ENCODE measurements around the gene NKX2-3.

NKX2-3 gene

DNA sequence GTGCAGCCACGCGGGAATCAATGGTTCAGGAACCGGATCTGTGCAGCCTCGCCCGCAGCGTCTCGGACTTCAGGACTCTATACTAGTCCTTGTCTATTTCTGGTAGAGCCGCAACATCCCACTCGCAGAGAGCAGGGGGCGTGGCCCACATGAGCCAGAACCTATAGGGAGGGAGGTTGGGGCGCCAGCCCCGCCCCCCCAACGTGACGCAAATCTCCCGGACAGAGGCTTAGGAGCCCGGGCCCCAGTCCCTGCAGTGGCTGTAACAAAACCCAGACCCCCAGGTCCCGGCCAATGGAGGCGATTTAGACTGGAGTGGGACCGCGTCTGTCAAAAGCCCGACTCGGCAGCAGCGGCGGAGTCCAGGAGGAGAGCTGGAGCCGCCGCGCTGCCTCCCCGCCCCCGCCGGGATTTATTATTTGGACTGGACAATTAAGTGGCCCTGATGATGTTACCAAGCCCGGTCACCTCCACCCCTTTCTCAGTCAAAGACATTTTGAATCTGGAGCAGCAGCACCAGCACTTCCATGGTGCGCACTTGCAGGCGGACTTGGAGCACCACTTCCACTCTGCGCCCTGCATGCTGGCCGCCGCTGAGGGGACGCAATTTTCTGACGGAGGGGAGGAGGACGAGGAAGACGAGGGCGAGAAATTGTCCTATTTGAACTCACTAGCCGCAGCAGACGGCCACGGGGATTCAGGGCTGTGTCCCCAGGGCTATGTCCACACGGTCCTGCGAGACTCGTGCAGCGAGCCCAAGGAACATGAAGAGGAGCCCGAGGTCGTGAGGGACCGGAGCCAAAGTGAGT lies at the start of gene NKX2-3:
Gene NKX2-3, plus strand, starts transcription at position 256 of the 809 bp plus-strand sequence. Its CDS starts 190 bp downstream, at position 446.
- Histone ChIP-seq H3K9me3 (ENCODE audit: control insufficient read depth in 2 of 2, low read length in 2 of 2) (no peaks in the 10 kb centered on the region), H3K4me3 (ENCODE audit: low read length in 2 of 2) (peak within 1 kb of the TSS in 1 of 2 donors; percentile 57), H3K27ac (ENCODE audit: low read length) (no peak within 1 kb of the TSS), H3K9ac (ENCODE audit: low read length in 2 of 2) (no peak within 1 kb of the TSS), H3K36me3 (ENCODE audit: control insufficient read depth in 2 of 2, insufficient read depth in 2 of 2, low read length in 2 of 2) (no peaks in the 10 kb centered on the region), H3K27me3 (ENCODE audit: control insufficient read depth in 1 of 2, insufficient read depth in 2 of 2, low read length in 2 of 2) (peaks cover 85 to 99% of the 10 kb centered on the region in 2 donors), H3K4me1 (ENCODE audit: control insufficient read depth, insufficient read depth, low read length) (peaks cover 42% of the 10 kb centered on the region)

DNA sequence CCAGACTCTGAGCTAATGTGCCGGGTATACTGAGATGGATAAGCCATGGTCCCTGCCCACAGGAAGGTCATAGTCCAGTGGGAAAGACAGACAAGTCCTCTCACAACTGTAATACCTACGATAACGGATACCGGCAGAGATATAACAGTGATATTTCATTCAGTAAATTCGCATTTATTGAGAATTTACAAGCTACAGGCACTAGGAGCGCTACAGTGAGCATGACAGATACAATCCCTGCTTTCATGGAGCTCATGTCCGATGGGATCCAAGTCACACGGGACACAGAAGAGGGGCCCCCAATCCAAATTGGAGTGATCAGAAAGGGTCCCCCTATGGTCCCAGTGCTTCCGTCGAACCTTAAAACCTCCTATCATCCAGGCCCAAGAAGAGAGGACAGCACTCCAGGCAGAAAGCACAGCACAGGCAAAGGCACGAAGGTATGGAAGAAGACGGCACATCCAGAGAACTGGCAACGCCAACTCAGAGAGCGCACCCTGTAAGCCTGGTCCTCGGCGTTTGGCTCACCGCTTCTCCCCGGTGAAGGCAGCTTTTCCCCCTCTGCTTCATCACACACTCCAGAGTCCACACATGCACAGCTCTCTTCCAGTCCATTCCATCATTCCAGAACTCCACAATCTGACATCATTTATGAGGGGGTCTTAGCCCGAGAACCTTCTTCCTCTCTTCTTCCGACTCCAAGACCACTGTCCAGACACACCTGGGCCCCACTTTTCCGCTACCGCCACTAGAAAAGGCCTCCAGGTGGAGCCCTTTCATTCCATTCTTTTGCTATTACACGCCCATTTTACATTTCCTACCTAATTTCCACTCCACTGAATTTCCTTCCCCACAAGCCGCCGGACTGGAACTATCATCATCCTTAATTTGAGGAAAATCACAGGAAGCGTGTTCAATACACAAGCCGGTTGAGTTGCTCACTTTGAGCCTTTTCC lies 47.8 kb upstream of the NKX2-3 start:
- Histone ChIP-seq H3K9ac (ENCODE audit: low read length in 2 of 2) (no peak overlapping the region), H3K27me3 (ENCODE audit: control insufficient read depth in 1 of 2, insufficient read depth in 2 of 2, low read length in 2 of 2) (peaks cover 6 to 12% of the 10 kb centered on the region in 2 donors), H3K4me3 (ENCODE audit: low read length in 2 of 2) (no peak overlapping the region), H3K9me3 (ENCODE audit: control insufficient read depth in 2 of 2, low read length in 2 of 2) (no peaks in the 10 kb centered on the region), H3K27ac (ENCODE audit: low read length) (no peak overlapping the region), H3K4me1 (ENCODE audit: control insufficient read depth, insufficient read depth, low read length) (no peaks in the 10 kb centered on the region), H3K36me3 (ENCODE audit: control insufficient read depth in 2 of 2, insufficient read depth in 2 of 2, low read length in 2 of 2) (no peaks in the 10 kb centered on the region)

DNA sequence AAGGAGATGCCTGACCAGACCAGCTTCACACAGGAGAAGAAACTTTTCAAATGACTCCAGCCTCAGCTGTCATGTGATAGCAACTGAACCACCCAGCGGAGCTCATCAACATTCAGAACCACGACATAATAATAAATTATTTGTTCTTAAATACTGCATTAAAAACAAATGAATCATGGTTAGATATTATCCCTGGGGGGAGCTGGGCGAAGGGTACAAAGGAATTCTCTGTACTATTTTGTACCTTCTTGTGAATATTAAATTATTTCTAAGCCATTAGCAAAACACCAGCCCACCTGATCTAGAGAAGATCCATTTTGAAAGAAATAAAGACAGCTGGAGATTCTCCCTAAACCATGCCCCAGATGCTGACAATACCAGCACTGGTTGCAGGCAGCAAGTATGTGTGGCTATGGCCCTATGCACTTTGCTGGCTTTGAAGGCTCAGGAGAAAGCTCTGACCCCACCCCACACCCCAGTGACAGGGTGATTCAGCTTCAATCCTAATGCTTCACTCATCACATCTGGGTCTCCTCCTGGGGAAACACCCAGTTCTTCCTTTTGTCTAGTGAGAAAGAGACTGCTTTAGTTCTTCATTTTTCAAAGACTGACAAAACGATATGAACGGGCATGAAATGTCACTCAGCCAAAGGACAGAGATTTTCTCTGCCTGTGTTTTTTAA lies 45.5 kb upstream of the NKX2-3 start:
- no peak overlapping the region for H3K9ac ChIP-seq (ENCODE audit: low read length in 2 of 2)
- H3K27me3 ChIP-seq (ENCODE audit: control insufficient read depth in 1 of 2, insufficient read depth in 2 of 2, low read length in 2 of 2), result peaks cover 6 to 12% of the 10 kb centered on the region in 2 donors

DNA sequence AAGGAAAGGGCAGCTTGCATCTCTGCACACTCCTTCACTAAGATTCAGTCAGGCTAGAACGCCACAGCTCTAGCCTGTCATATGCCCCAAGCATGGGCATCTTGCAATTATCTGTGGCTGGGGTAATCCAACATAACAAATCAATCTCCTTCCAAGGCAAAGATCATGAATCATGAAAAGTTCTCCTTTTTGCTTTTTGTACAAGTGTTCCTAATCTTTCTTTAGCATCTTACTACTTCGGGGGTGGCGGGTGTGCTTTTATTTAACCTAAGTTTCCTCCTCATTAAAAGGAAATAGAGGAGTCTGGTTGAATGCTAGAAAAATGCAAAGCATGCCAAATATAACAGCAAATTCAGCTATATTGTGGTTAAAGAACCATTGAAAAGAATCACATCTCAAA lies 43.5 kb upstream of the NKX2-3 start:
- no peaks in the 10 kb centered on the region for H3K36me3 ChIP-seq (ENCODE audit: control insufficient read depth in 2 of 2, insufficient read depth in 2 of 2, low read length in 2 of 2)
- H3K4me3 ChIP-seq (ENCODE audit: low read length in 2 of 2), result no peak overlapping the region
- no peak overlapping the region for H3K27ac ChIP-seq (ENCODE audit: low read length)
- H3K27me3 ChIP-seq (ENCODE audit: control insufficient read depth in 1 of 2, insufficient read depth in 2 of 2, low read length in 2 of 2), result peaks cover 6 to 12% of the 10 kb centered on the region in 2 donors
- H3K4me1 ChIP-seq (ENCODE audit: control insufficient read depth, insufficient read depth, low read length), result no peaks in the 10 kb centered on the region
- no peaks in the 10 kb centered on the region for H3K9me3 ChIP-seq (ENCODE audit: control insufficient read depth in 2 of 2, low read length in 2 of 2)
- no peak overlapping the region for H3K9ac ChIP-seq (ENCODE audit: low read length in 2 of 2)

More for the DNA sequence above, 45.5 kb upstream of the NKX2-3 start:
- Histone ChIP-seq H3K27ac (ENCODE audit: low read length) (no peak overlapping the region), H3K9me3 (ENCODE audit: control insufficient read depth in 2 of 2, low read length in 2 of 2) (no peaks in the 10 kb centered on the region), H3K4me1 (ENCODE audit: control insufficient read depth, insufficient read depth, low read length) (no peaks in the 10 kb centered on the region), H3K36me3 (ENCODE audit: control insufficient read depth in 2 of 2, insufficient read depth in 2 of 2, low read length in 2 of 2) (no peaks in the 10 kb centered on the region), H3K4me3 (ENCODE audit: low read length in 2 of 2) (no peak overlapping the region)

DNA sequence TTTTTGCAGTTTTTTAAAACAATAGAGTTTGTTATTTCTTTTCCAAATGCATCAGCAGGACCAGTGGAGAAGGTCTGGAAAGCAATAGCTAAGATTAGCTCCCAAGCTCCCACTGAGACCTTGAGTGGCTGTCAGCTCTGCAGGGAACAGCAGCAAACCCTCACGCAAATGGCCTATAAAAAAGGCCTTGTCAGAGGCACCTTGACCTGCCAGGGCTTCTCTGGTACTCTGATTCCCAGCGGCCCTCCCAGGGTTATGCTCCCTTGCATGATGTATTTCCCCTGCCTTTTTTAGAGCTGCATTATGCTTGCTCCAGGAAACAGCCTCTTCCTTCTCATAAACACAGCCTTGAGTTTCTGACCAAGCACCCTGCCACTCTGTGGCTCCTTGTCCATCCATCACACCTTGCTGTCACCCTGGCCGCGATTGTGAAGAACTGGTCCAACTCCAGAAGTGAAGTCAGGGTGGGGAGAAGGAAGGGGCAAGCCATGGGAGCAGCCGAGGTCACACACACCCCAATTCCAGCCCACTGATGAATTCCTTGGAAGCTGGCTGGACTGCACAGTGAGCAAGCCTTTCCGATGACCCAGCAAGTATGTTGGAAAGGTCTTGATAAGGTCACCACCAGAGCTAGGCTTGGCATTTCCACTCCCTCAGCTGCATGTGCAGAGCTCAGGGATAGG lies 35.3 kb upstream of the NKX2-3 start:
- Histone ChIP-seq H3K4me3 (ENCODE audit: low read length in 2 of 2) (no peak overlapping the region), H3K27me3 (ENCODE audit: control insufficient read depth in 1 of 2, insufficient read depth in 2 of 2, low read length in 2 of 2) (no peaks in the 10 kb centered on the region), H3K4me1 (ENCODE audit: control insufficient read depth, insufficient read depth, low read length) (no peaks in the 10 kb centered on the region), H3K36me3 (ENCODE audit: control insufficient read depth in 2 of 2, insufficient read depth in 2 of 2, low read length in 2 of 2) (no peaks in the 10 kb centered on the region), H3K9ac (ENCODE audit: low read length in 2 of 2) (no peak overlapping the region), H3K9me3 (ENCODE audit: control insufficient read depth in 2 of 2, low read length in 2 of 2) (peaks cover 0 to 10% of the 10 kb centered on the region in 2 donors), H3K27ac (ENCODE audit: low read length) (no peak overlapping the region)

DNA sequence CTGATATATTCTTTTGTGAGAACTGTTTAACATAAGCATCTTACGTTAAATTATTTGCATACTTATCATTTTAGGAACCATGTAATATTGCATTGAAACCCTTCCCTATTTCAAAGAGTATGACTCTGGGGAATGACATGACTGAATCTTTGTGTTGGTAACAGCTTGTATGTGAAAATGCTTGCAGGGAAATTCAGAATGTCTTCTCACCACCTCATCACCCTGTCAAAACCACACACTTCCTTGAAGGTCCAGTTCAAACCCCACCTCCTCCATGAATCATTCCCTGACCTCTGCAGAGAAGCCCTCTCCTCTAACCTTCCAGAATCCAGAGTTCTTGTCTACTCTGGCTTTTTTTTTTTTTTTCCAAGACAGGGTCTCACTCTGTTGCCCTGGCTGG lies 26.3 kb upstream of the NKX2-3 start:
- H3K27ac ChIP-seq (ENCODE audit: low read length), result no peak overlapping the region
- no peak overlapping the region for H3K4me3 ChIP-seq (ENCODE audit: low read length in 2 of 2)
- no peak overlapping the region for H3K9ac ChIP-seq (ENCODE audit: low read length in 2 of 2)
- no peaks in the 10 kb centered on the region for H3K9me3 ChIP-seq (ENCODE audit: control insufficient read depth in 2 of 2, low read length in 2 of 2)
- no peaks in the 10 kb centered on the region for H3K4me1 ChIP-seq (ENCODE audit: control insufficient read depth, insufficient read depth, low read length)
- no peaks in the 10 kb centered on the region for H3K36me3 ChIP-seq (ENCODE audit: control insufficient read depth in 2 of 2, insufficient read depth in 2 of 2, low read length in 2 of 2)
- peaks cover 0 to 5% of the 10 kb centered on the region in 2 donors for H3K27me3 ChIP-seq (ENCODE audit: control insufficient read depth in 1 of 2, insufficient read depth in 2 of 2, low read length in 2 of 2)

DNA sequence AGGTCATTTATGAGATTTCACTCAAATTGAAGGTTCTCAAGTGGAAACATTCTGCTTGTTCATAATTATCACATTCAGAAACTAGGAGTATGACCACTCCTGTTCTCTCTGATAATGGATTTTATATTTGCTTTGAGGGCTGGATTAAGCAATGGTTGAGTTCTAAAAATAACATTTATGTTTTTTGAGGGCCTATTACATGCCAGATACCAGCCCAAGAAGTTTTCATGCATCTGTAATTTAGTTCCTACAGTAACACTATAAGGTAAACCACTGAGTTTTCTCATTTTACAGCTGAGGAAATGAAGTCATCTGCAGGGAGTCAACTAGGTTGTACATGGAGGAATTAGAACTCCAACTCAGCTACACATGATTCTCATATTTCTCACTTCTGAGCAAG lies 25.5 kb upstream of the NKX2-3 start:
- H3K27ac ChIP-seq (ENCODE audit: low read length), result no peak overlapping the region
- H3K9me3 ChIP-seq (ENCODE audit: control insufficient read depth in 2 of 2, low read length in 2 of 2), result no peaks in the 10 kb centered on the region
- H3K36me3 ChIP-seq (ENCODE audit: control insufficient read depth in 2 of 2, insufficient read depth in 2 of 2, low read length in 2 of 2), result no peaks in the 10 kb centered on the region
- no peak overlapping the region for H3K9ac ChIP-seq (ENCODE audit: low read length in 2 of 2)
- peaks cover 0 to 5% of the 10 kb centered on the region in 2 donors for H3K27me3 ChIP-seq (ENCODE audit: control insufficient read depth in 1 of 2, insufficient read depth in 2 of 2, low read length in 2 of 2)
- no peak overlapping the region for H3K4me3 ChIP-seq (ENCODE audit: low read length in 2 of 2)
- H3K4me1 ChIP-seq (ENCODE audit: control insufficient read depth, insufficient read depth, low read length), result no peaks in the 10 kb centered on the region

DNA sequence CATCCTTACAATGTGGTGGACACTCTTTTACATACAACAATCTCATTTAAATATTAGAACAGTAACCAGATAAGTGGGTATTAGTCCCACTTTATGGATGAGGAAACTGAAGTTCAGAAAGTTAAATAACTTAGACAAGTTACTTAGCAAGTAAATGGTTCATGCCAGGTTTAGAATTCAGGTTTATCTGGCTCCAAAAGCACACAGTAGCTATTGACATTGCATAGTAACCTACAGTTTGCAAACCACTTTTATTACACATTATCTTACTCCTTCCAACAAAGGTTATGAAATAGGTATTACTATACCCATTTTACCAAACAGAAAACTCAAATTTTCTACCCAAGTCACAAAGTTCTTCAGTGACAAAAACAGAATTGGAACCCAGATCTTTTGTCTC lies 19.7 kb upstream of the NKX2-3 start:
- H3K27ac ChIP-seq (ENCODE audit: low read length), result no peak overlapping the region
- H3K9me3 ChIP-seq (ENCODE audit: control insufficient read depth in 2 of 2, low read length in 2 of 2), result no peaks in the 10 kb centered on the region
- H3K27me3 ChIP-seq (ENCODE audit: control insufficient read depth in 1 of 2, insufficient read depth in 2 of 2, low read length in 2 of 2), result peaks cover 0 to 7% of the 10 kb centered on the region in 2 donors
- no peaks in the 10 kb centered on the region for H3K4me1 ChIP-seq (ENCODE audit: control insufficient read depth, insufficient read depth, low read length)
- H3K4me3 ChIP-seq (ENCODE audit: low read length in 2 of 2), result no peak overlapping the region
- H3K36me3 ChIP-seq (ENCODE audit: control insufficient read depth in 2 of 2, insufficient read depth in 2 of 2, low read length in 2 of 2), result no peaks in the 10 kb centered on the region
- H3K9ac ChIP-seq (ENCODE audit: low read length in 2 of 2), result no peak overlapping the region

DNA sequence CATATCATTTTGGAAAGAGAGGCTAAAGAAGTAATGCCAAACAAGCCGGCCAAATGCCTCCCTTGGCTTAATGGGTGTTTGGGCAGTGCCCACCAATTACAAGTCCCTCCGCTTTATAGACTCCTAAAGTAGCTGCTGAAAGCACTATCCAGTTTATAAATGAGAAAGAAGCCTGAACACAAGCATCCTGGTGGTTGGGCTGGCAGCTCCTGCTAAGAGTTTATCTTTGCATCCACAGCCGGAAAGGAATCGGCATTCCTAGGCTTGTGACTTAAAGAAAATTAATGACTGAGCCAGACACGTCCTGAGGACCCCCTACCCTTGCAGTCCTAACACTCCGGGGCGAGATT lies 13.1 kb upstream of the NKX2-3 start:
- Histone ChIP-seq H3K4me3 (ENCODE audit: low read length in 2 of 2) (no peak overlapping the region), H3K9me3 (ENCODE audit: control insufficient read depth in 2 of 2, low read length in 2 of 2) (no peaks in the 10 kb centered on the region), H3K36me3 (ENCODE audit: control insufficient read depth in 2 of 2, insufficient read depth in 2 of 2, low read length in 2 of 2) (no peaks in the 10 kb centered on the region), H3K4me1 (ENCODE audit: control insufficient read depth, insufficient read depth, low read length) (peaks cover 17% of the 10 kb centered on the region), H3K27me3 (ENCODE audit: control insufficient read depth in 1 of 2, insufficient read depth in 2 of 2, low read length in 2 of 2) (peaks cover 53 to 60% of the 10 kb centered on the region in 2 donors), H3K27ac (ENCODE audit: low read length) (no peak overlapping the region), H3K9ac (ENCODE audit: low read length in 2 of 2) (no peak overlapping the region)

All from stomach smooth muscle (tissue), 2 donors.